Umbilical cord (tissue), 2 donors: Measurements from ENCODE around the gene TULP1. TPM values are rescaled to one million over a fixed set of nuclear protein-coding genes. Genes with fewer than 3 reads are reported as not detected.

ENCODE experiments used
- DNase-seq: peaks from one replicate; pipeline ENCODE4 v3.0.0-alpha.2; 2015; ENCODE audit warnings: low spot score
- total RNA-seq: library from RNA; depleted of rRNA; stranded (reverse); fragments of >200 nt; gene quantifications from one replicate; pipeline ENCODE4 v1.2.3, GENCODE V29; 2014; ENCODE audit warnings: low replicate concordance; ENCODE audit not compliant: insufficient read depth

The TULP1 gene
- total RNA-seq, 1 donor from 2014 or later = 40.9 TPM

- DNase-seq = peak; percentile 85
These were observed 14.9 kb downstream of the TULP1 start for GRCh38 chr6:35497571-35498421.

- peak; percentile 81 for DNase-seq
These were observed 15.7 kb downstream of the TULP1 start, which contains the start of gene TEAD3 for GRCh38 chr6:35496841-35497570. TEAD3 (minus strand) TSS chr6:35497079.

- peak; percentile 64 for DNase-seq
These were observed 16.5 kb downstream of the TULP1 start for GRCh38 chr6:35496036-35496840.

- peak; percentile 33 for DNase-seq
These were observed 17.2 kb downstream of the TULP1 start for GRCh38 chr6:35495258-35496035.

GRCh38 chr6:35494161-35494563, 18.5 kb downstream of the TULP1 start:
- peak; percentile 49 for DNase-seq

GRCh38 chr6:35493307-35493983, 19.3 kb downstream of the TULP1 start:
- no peak for DNase-seq

GRCh38 chr6:35492974-35493284, 19.8 kb downstream of the TULP1 start:
- DNase-seq = no peak

- peak; percentile 79 for DNase-seq
These were observed 20.3 kb downstream of the TULP1 start for GRCh38 chr6:35492258-35492973.

- peak; percentile 77 for DNase-seq
These were observed 21.0 kb downstream of the TULP1 start for GRCh38 chr6:35491558-35492257.

GRCh38 chr6:35490821-35491557, 21.7 kb downstream of the TULP1 start:
- peak; percentile 22 for DNase-seq

- peak; percentile 90 for DNase-seq
These were observed 22.5 kb downstream of the TULP1 start for GRCh38 chr6:35489995-35490791.

GRCh38 chr6:35489066-35489465, 23.6 kb downstream of the TULP1 start:
- no peak for DNase-seq

- no peak for DNase-seq
These were observed 24.2 kb downstream of the TULP1 start for GRCh38 chr6:35488517-35488862.

- DNase-seq = peak; percentile 64
These were observed 24.8 kb downstream of the TULP1 start for GRCh38 chr6:35487658-35488516.

GRCh38 chr6:35486005-35486925, 26.4 kb downstream of the TULP1 start:
- DNase-seq = peak; percentile 82

- peak; percentile 85 for DNase-seq
These were observed 27.3 kb downstream of the TULP1 start for GRCh38 chr6:35485402-35485877.
